IPS-18c (cell line): ENCODE measurements around the gene MRC1.
"Not testable (repeated sequence)": the region's sequence is repeated elsewhere in the genome, so short reads cannot be mapped to it uniquely, and the experiment has no call there.

Source experiments
- H3K4me3 ChIP-seq: 2 replicates; pipeline ENCODE4 v1.7.0; 2013; ENCODE audit warnings: low read depth, mild to moderate bottlenecking, low read length, moderate library complexity; ENCODE audit not compliant: insufficient read depth
- H3K9me3 ChIP-seq: one replicate; pipeline ENCODE4 v1.6.1; 2013; ENCODE audit warnings: mild to moderate bottlenecking, low read length, moderate library complexity; ENCODE audit not compliant: control insufficient read depth, insufficient read depth

The MRC1 gene

GRCh38 chr10:17913604-17914003 is 104.5 kb downstream of the MRC1 start:
- Histone ChIP-seq H3K9me3 (no peaks in the 10 kb centered on the region), H3K4me3 (no peak overlapping the region)

GRCh38 chr10:17914169-17915045 is 105.3 kb downstream of the MRC1 start:
- Histone ChIP-seq H3K4me3 (no peak overlapping the region), H3K9me3 (no peaks in the 10 kb centered on the region)

- no peak overlapping the region for H3K4me3 ChIP-seq
Observed at GRCh38 chr10:17915181-17915580, 106.0 kb downstream of the MRC1 start.

GRCh38 chr10:17918187-17918903 is 109.2 kb downstream of the MRC1 start:
- H3K4me3 ChIP-seq, result no peak overlapping the region
- no peaks in the 10 kb centered on the region for H3K9me3 ChIP-seq

More at GRCh38 chr10:17915181-17915580, 106.0 kb downstream of the MRC1 start:
- no peaks in the 10 kb centered on the region for H3K9me3 ChIP-seq

- Histone ChIP-seq H3K9me3 (no peaks in the 10 kb centered on the region), H3K4me3 (no peak overlapping the region)
Observed at GRCh38 chr10:17921378-17921777, 112.2 kb downstream of the MRC1 start.

GRCh38 chr10:17923728-17924127 is 114.6 kb downstream of the MRC1 start:
- no peaks in the 10 kb centered on the region for H3K9me3 ChIP-seq
- no peak overlapping the region for H3K4me3 ChIP-seq

GRCh38 chr10:17943033-17943745 is 134.0 kb downstream of the MRC1 start:
- Histone ChIP-seq H3K9me3 (no peaks in the 10 kb centered on the region), H3K4me3 (no peak overlapping the region)

GRCh38 chr10:17950269-17950668 is 141.1 kb downstream of the MRC1 start:
- H3K4me3 ChIP-seq, H3K9me3 ChIP-seq: not testable (repeated sequence)

GRCh38 chr10:17950726-17951125 is 141.6 kb downstream of the MRC1 start:
- Histone ChIP-seq H3K4me3 (no peak overlapping the region), H3K9me3 (peaks cover 2% of the 10 kb centered on the region)

- Histone ChIP-seq H3K4me3 (no peak within 1 kb of the TSS), H3K9me3 (peaks cover 2% of the 10 kb centered on the region)
Observed at GRCh38 chr10:17951868-17952371, 142.8 kb downstream of the MRC1 start, which contains the start of gene SLC39A12. SLC39A12 (plus strand) TSS chr10:17951918; CDS start chr10:17953277, 1,359 bp downstream.

GRCh38 chr10:17954372-17954771 is 145.2 kb downstream of the MRC1 start:
- H3K4me3 ChIP-seq, H3K9me3 ChIP-seq: not testable (repeated sequence)

- no peak overlapping the region for H3K4me3 ChIP-seq
- peaks cover 2% of the 10 kb centered on the region for H3K9me3 ChIP-seq
Observed at GRCh38 chr10:17954861-17955260, 145.7 kb downstream of the MRC1 start.

GRCh38 chr10:17958049-17958448 is 148.9 kb downstream of the MRC1 start:
- H3K9me3 ChIP-seq, result no peaks in the 10 kb centered on the region
- no peak overlapping the region for H3K4me3 ChIP-seq

GRCh38 chr10:17959870-17960269 is 150.7 kb downstream of the MRC1 start:
- no peak overlapping the region for H3K4me3 ChIP-seq
- H3K9me3 ChIP-seq, result no peaks in the 10 kb centered on the region
